Activated CD8-positive, alpha-beta memory T cell treated with anti-CD3 and anti-CD28 coated beads for 1 hour (primary cell): ENCODE measurements around the gene MEF2C.

Source experiments
- DNase-seq, 2 donors: peaks; one replicate each; pipeline ENCODE4 v3.0.0-alpha.2; 2020; ENCODE audit warnings: low read depth in 1 of 2; ENCODE audit errors: extremely low read depth in 1 of 2

MEF2C gene

GRCh38 chr5:88889189-88890069 lies 6.4 kb upstream of the MEF2C start:
- DNase-seq = no peak

DNA sequence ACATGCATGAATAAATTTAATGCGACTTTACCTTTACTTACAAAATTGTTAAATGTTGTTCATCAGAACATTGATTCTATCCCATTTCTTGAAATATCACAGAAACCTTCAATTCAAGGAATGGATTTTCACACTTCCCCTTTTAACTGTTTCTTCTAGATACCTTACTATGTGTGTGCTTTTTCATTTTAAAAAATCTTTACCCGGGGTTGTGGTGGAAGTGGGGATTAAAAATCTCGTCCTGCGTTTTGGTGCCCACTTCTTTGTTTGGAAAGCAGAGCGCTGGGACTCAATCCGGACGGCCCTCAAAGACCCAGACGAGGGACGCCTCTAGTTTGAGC lies 5.8 kb upstream of the MEF2C start:
- no peak for DNase-seq

GRCh38 chr5:88888291-88888690 lies 5.3 kb upstream of the MEF2C start:
- no peak for DNase-seq

DNA sequence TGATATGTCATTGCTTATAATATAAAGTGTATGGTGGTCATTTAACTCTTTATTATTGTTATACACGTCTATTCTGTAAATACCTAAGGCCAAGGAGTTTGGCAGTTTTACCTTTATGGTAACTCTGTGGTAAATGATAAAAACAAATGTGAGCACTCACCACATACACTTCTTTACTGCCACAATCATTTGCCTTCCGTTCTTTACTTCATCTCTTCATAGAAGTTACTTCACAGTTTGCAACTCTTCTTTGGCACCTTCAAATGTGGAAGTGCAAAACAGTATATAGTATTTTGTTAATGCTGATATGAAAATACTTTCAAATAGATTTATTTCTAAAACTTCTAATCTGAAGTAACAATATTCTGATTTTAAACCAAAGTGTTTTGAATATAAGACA lies 4.4 kb upstream of the MEF2C start:
- no peak for DNase-seq

GRCh38 chr5:88886746-88887341 lies 3.9 kb upstream of the MEF2C start:
- no peak for DNase-seq

- DNase-seq = no peak
Observed at GRCh38 chr5:88886252-88886651, 3.3 kb upstream of the MEF2C start.

- no peak for DNase-seq
Observed at GRCh38 chr5:88885002-88885401, 2.0 kb upstream of the MEF2C start.

- DNase-seq = no peak
Observed at GRCh38 chr5:88884608-88884877, 1.6 kb upstream of the MEF2C start.

DNA sequence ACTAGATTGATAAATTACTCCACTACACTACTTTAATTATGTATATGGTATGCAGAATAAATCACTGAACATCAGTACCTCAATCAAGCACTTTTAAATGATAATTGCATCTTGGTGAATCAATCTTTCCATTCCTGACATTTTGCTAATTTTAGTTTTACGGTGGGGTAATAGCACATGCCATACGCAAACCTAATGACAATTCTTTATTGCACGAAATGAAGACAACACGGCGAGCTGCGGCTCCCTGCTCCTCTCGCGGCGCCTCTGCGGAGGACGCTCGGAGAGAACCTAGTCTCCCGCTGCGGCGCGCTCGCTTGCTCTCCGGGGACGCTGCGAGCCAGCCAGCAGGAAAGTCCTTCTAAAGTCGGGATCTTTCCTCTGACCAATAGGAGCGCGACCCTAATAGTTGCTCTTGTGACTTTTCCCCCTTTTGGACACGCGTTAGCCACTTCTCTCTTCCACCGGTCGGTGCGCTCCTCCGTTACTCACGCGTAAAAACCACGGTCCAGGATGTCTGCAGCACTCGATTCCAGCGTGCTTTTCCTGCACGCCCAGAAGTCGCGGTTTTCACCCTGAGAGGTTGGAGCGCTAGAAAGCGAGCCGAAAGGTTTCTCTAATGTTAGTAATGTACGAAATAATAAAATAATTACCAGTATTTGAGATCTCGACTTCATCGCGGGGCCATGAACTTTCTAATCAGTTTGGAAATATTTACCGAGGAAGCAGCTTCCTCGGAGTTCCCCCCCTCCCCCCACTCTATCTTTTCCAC lies 1.0 kb upstream of the MEF2C start:
- DNase-seq = no peak

DNA sequence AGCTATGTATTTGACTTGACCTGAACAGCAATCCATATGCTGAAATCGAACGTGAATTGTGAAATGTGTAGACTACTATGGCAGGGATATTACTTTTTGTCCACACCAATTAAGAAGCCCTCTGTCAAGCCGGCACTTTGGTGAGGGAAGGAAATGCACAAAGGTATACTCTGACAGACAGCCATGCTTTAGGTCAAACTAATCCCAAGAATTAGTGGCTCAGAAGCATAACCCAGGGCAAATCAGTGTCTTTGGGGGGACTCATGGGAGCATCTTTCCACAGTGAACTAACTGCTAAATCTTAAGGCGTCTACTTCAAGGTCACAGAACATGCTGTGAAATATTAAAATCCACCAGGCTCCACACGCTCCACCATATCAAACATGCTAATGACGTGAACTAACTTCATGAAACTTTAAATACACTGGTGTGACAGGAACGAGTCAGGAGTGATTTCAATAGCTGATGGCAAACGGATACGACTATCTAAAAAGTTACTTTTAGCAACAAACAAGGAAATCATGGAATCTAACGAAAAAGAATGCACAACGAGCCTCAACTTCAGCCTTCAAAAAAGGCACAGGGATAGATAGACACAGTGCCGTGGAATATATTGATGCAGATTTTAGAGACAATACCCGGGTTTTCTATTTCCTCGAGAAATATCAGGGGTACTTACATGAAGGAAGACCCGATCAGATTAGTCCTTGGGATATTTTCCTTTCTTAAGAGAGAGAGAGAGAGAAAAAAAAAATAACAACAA lies 527 bp downstream of the MEF2C start:
- DNase-seq = no peak

DNA sequence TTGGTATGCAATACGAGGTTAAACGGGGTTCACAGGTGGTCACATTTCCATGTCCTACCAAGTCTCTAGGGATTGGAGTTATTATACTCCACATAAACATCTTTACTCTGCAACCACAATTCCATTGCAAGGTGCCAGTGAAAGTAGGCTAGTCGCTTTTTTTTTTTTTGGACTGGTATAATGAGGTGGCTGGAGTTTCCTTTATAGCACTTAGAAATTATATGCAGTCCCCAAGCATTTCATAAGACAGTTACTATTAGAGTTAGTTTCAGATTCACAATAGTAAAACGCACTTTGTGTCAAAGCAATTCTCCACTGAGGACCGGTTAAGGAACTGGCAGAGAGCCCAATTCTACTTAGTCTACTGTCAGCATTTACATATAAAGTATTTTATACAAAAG lies 1.4 kb downstream of the MEF2C start:
- DNase-seq = no peak

DNA sequence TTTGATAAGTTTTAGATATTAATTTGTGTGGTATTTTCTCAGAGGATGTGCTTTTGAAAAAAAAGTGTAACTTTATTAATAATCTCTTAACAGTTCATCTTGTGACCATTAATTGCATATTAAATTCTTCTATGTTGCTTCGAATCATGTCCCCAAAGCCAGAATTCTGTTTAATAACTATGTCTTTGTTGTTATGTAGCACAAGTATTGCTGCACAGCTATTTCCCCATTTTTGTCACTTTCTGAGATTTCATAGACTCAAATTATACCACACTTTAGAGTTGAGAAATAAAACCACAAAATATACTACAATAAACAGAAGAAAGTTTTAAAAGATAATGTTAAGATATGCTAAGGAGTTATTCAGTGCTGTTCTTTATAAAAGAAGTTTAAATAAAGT lies 2.8 kb downstream of the MEF2C start:
- no peak for DNase-seq

DNA sequence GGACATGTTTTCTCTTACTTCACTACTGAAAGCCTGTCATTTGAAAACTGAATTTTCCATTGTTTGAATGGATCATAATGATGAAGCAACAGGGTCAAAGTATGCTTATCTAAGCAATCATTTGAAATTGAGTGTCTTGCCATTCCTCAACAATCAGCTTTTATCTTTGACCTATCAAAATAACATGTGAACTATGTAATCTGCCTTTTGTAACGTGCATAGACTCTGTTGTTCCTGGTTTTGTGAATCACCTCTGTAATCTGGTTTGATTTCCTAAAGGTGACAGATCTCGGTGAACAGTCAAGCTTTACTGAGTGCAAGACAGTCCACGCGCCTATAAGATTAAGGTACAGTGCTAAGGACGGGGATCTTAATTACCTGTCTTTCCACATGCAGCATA lies 3.3 kb downstream of the MEF2C start:
- no peak for DNase-seq

DNA sequence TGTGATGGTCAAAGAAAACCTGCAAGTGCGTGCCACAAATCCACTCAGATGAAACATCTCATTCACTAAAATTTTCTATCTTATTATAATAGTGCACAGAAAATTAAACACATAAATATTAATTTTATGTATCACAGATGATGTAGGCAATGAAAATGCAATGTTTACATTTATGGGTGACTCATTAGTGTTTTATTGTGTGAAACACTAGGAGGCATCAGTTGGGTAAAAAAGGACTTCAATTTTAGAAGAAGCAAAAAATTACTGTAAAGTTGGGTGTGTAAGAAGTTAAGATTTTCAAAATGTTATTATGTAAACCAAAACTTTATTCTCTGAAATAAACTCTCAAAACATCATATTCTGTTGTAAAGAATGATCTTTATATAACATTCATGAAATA lies 4.0 kb downstream of the MEF2C start:
- no peak for DNase-seq

DNA sequence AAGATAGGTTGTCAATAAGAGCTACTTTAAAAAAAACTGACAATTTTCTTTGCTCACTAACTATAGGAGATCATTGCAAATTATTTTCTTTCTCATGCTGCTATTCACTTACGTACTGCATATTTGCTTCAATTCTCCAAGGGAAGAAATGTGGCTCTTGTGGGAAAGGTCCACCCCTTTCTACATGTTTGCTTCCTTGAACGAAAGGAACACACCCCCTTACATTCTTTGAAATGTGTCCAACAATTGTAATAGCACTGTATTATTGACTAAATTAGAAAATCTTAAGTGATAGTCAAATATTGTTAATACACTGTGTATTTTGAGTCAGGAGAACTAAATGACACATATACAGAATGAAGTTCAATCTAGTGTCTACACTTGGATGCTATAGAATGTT lies 5.2 kb downstream of the MEF2C start:
- DNase-seq = no peak

DNA sequence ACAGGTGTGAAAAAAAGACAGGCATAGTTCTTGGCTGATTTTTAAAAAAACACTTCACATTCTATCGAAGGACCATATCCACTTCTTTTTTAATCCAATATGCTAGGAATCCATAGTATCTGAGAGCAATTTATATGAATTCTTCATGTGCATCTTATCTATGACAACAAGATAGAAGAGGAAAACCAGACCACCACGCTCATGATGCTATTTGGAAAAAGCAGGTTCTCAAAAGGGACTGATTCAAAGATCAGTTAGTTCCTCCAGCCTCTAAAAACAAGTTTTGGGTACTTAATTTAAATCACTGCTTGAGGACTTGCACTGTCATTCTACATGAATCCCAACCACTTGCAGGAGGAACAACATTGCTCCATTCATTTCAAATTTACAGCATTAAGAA lies 6.3 kb downstream of the MEF2C start:
- DNase-seq = no peak

- DNase-seq = no peak
Observed at GRCh38 chr5:88875341-88876234, 7.4 kb downstream of the MEF2C start.

- DNase-seq = no peak
Observed at GRCh38 chr5:88873447-88873846, 9.5 kb downstream of the MEF2C start.

DNA sequence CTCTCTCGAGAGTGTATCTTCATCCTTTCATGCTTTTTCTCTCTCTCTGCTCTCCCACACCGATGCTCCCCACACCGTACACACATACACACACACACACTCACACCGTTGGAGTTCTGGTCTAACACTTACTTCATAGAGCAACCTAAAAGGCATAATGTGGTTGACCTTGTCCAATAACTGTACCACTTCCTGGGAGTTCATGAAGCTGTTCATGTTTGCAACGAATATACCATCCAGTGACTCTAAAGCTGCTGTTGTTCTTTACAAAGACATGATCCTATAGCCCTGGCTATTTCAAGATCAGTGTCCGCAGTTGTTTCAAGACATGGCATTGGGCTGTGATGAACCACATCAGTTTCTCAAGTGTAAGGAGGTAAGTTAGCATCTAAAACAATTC lies 10.0 kb downstream of the MEF2C start:
- no peak for DNase-seq

GRCh38 chr5:88870285-88870684 lies 12.7 kb downstream of the MEF2C start:
- no peak for DNase-seq
